Right ventricle myocardium superior (tissue), 1 donor: Measurements from ENCODE around the gene GTF2A2. TPM values are rescaled to one million over a fixed set of nuclear protein-coding genes. Genes with fewer than 3 reads are reported as not detected.

Experiments used
- ATAC-seq: fragments of 200-7000 bp; cut with Tn5 transposase; one replicate; pipeline ENCODE4 v1.9.1; 2020; ENCODE audit warnings: mild to moderate bottlenecking; ENCODE audit not compliant: poor library complexity
- DNase-seq: peaks from one replicate; pipeline ENCODE4 v3.0.0-alpha.2; 2020
- intact Hi-C: fragments of 100-400 bp; cut with DNase I; formaldehyde crosslinking; loops from one replicate; pipeline ENCODE4 v1.11.2; 2022
- total RNA-seq: library from RNA; stranded (reverse); fragmentation: NEBNext Ultra II Directional; extraction: Animal tissue kit (Norgen Biotek cat#: 25700); gene quantifications from one replicate; pipeline ENCODE4 v1.2.1, GENCODE V29; 2021
- donor health status: DM: no; HTN: yes; CAD: no; lungs with severe emphysema.

GTF2A2 gene
- total RNA-seq, 1 donor from 2014 or later = 126 TPM

- DNase-seq (no peak), ATAC-seq (no peak)
- intact Hi-C loops = no loop called here
These were observed 41.7 kb downstream of the GTF2A2 start for GRCh38 chr15:59615661-59616060.

- DNase-seq = no peak
- intact Hi-C loops = no loop called here
- ATAC-seq = no peak
These were observed 43.2 kb downstream of the GTF2A2 start for GRCh38 chr15:59614153-59614552.

GRCh38 chr15:59611276-59612260 lies 45.7 kb downstream of the GTF2A2 start, which contains the start of gene GCNT3:
GCNT3 (plus strand) TSS chr15:59611783; CDS start chr15:59618239, 6,456 bp downstream.
- DNase-seq (no peak), ATAC-seq (no peak)
- intact Hi-C loops = no loop called here

GRCh38 chr15:59609730-59610712 lies 47.3 kb downstream of the GTF2A2 start:
- intact Hi-C loops = no loop called here
- DNase-seq (no peak), ATAC-seq (no peak)

- intact Hi-C loops = no loop called here
- DNase-seq = no peak
- ATAC-seq = no peak
These were observed 51.3 kb downstream of the GTF2A2 start for GRCh38 chr15:59605994-59606393.

- ATAC-seq (no peak), DNase-seq (no peak)
- intact Hi-C loops = no loop called here
These were observed 58.9 kb downstream of the GTF2A2 start for GRCh38 chr15:59598461-59598860.

GRCh38 chr15:59596640-59597039 lies 60.7 kb downstream of the GTF2A2 start:
- no peak for DNase-seq
- intact Hi-C loops = no loop called here
- ATAC-seq = no peak

GRCh38 chr15:59595434-59595915 lies 61.8 kb downstream of the GTF2A2 start:
- ATAC-seq = peak; percentile 18
- no peak for DNase-seq
- intact Hi-C loops = no loop called here

GRCh38 chr15:59594991-59595390 lies 62.3 kb downstream of the GTF2A2 start:
- no peak for DNase-seq
- intact Hi-C loops = no loop called here

GRCh38 chr15:59594493-59594942 lies 62.8 kb downstream of the GTF2A2 start:
- intact Hi-C loops = no loop called here
- no peak for DNase-seq

More at GRCh38 chr15:59594991-59595390, 62.3 kb downstream of the GTF2A2 start:
- ATAC-seq = no peak

GRCh38 chr15:59591356-59591755 lies 66.0 kb downstream of the GTF2A2 start:
- intact Hi-C loops = no loop called here
- DNase-seq (no peak), ATAC-seq (no peak)

More at GRCh38 chr15:59594493-59594942, 62.8 kb downstream of the GTF2A2 start:
- peak; percentile 68 for ATAC-seq

GRCh38 chr15:59590027-59590426 lies 67.3 kb downstream of the GTF2A2 start:
- ATAC-seq (no peak), DNase-seq (no peak)
- intact Hi-C loops = no loop called here

Other genes with a start within 250 kb of the GTF2A2 start
- gene FAM81A, start 219.3 kb downstream of the GTF2A2 start, total RNA-seq = 8.0 TPM
- gene GCNT3, start 45.7 kb downstream of the GTF2A2 start, total RNA-seq = not detected
- 71.5 TPM for gene BNIP2, start 31.8 kb upstream of the GTF2A2 start, total RNA-seq